ENCODE results near the gene HOXA1.

HOXA1 gene

DNA sequence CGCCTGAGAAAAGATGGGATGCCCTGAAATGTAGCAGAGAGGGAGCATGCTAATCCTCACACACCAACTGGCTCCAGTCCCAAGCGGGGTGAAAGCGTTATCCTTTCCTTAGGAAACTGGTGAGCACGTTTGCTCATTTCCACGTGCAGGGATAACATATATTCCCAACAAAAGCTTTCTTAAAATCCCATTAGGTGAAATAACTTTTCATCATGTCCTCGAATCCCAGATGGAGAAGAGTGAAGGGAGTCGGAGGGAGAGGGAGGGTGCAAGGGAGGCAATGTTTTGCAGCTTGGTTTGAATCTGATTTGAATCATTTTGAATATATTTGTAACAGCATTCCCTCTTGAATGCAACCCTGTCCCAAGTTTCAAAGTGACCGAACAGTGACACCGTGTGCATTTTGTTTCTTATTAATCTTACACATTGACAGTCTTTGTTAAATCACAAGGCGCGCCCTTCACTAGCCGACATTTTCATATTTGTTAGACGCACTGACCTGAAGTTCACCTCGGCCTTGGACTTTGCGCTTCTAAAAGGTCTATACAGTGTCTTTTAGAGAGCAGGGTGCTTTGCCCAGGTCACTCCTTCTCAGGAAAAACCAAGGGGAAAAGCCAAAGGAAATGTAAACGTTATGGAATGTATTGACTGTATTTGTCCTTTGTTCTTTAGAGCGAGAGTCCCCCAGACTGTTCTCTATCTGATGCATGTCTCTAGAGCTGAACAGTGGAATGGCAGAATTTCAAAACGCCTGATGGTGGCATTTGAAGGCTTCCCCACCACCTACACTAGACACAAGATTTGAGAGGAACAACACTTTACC, 37.8 kb upstream of the HOXA1 start:
- ATAC-seq: no peak

DNA sequence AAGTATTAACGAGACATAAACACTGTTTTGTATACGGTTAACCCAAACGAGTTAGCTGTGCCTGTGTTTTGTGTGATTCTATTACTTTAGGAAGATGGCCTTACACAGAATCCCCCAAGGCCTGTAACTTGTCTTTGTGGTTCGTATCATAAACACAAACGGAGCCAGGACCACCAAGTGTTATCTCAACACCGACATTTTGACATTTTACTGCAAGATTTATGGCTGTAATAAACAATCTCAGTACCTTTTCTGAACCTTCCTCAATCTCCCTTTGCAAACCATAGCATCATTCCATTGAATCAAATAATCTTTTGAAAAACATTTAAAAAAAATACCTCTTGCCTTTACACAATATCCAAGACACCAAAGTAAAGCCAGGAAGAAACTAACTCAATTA, 37.2 kb upstream of the HOXA1 start:
- TF ChIP-seq, protein P1, sequence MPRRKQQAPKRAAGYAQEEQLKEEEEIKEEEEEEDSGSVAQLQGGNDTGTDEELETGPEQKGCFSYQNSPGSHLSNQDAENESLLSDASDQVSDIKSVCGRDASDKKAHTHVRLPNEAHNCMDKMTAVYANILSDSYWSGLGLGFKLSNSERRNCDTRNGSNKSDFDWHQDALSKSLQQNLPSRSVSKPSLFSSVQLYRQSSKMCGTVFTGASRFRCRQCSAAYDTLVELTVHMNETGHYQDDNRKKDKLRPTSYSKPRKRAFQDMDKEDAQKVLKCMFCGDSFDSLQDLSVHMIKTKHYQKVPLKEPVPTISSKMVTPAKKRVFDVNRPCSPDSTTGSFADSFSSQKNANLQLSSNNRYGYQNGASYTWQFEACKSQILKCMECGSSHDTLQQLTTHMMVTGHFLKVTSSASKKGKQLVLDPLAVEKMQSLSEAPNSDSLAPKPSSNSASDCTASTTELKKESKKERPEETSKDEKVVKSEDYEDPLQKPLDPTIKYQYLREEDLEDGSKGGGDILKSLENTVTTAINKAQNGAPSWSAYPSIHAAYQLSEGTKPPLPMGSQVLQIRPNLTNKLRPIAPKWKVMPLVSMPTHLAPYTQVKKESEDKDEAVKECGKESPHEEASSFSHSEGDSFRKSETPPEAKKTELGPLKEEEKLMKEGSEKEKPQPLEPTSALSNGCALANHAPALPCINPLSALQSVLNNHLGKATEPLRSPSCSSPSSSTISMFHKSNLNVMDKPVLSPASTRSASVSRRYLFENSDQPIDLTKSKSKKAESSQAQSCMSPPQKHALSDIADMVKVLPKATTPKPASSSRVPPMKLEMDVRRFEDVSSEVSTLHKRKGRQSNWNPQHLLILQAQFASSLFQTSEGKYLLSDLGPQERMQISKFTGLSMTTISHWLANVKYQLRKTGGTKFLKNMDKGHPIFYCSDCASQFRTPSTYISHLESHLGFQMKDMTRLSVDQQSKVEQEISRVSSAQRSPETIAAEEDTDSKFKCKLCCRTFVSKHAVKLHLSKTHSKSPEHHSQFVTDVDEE (CRISPR knock-in tag; IDR thresholded peaks at IDR 0.05): no peak
- TF ChIP-seq, protein P2, sequence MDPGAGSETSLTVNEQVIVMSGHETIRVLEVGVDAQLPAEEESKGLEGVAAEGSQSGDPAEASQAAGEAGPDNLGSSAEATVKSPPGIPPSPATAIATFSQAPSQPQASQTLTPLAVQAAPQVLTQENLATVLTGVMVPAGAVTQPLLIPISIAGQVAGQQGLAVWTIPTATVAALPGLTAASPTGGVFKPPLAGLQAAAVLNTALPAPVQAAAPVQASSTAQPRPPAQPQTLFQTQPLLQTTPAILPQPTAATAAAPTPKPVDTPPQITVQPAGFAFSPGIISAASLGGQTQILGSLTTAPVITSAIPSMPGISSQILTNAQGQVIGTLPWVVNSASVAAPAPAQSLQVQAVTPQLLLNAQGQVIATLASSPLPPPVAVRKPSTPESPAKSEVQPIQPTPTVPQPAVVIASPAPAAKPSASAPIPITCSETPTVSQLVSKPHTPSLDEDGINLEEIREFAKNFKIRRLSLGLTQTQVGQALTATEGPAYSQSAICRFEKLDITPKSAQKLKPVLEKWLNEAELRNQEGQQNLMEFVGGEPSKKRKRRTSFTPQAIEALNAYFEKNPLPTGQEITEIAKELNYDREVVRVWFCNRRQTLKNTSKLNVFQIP (CRISPR knock-in tag; IDR thresholded peaks at IDR 0.05; ENCODE audit: borderline replicate concordance, low read depth): no peak
- TF ChIP-seq CSDC2 (CRISPR knock-in tag; IDR thresholded peaks at IDR 0.05) (no peak), TCF4 (CRISPR knock-in tag; IDR thresholded peaks at IDR 0.05; ENCODE audit: borderline replicate concordance) (no peak), ZFP3 (CRISPR knock-in tag; IDR thresholded peaks at IDR 0.05) (no peak), ESRRG (CRISPR knock-in tag; IDR thresholded peaks at IDR 0.05) (no peak), OSR1 (CRISPR knock-in tag; IDR thresholded peaks at IDR 0.05) (no peak), GLIS3 (CRISPR knock-in tag; IDR thresholded peaks at IDR 0.05) (no peak), ZNF565 (CRISPR knock-in tag; conservative IDR thresholded peaks at IDR 0.05; ENCODE audit: low read depth) (no peak), PPARA (CRISPR knock-in tag; IDR thresholded peaks at IDR 0.05; ENCODE audit: borderline replicate concordance) (no peak), BACH2 (CRISPR knock-in tag; IDR thresholded peaks at IDR 0.05; ENCODE audit: borderline replicate concordance) (no peak), ZFP30 (CRISPR knock-in tag; IDR thresholded peaks at IDR 0.05) (no peak), SNAI2 (CRISPR knock-in tag; IDR thresholded peaks at IDR 0.05) (no peak), ARNTL (CRISPR knock-in tag; IDR thresholded peaks at IDR 0.05; ENCODE audit: borderline replicate concordance, low read depth) (no peak), ZNF8 (CRISPR knock-in tag; IDR thresholded peaks at IDR 0.05) (no peak), RARB (CRISPR knock-in tag; IDR thresholded peaks at IDR 0.05) (no peak)
- TF ChIP-seq, protein P3, sequence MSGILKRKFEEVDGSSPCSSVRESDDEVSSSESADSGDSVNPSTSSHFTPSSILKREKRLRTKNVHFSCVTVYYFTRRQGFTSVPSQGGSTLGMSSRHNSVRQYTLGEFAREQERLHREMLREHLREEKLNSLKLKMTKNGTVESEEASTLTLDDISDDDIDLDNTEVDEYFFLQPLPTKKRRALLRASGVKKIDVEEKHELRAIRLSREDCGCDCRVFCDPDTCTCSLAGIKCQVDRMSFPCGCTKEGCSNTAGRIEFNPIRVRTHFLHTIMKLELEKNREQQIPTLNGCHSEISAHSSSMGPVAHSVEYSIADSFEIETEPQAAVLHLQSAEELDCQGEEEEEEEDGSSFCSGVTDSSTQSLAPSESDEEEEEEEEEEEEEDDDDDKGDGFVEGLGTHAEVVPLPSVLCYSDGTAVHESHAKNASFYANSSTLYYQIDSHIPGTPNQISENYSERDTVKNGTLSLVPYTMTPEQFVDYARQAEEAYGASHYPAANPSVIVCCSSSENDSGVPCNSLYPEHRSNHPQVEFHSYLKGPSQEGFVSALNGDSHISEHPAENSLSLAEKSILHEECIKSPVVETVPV (CRISPR knock-in tag; IDR thresholded peaks at IDR 0.05): no peak
- TF ChIP-seq, protein P4, sequence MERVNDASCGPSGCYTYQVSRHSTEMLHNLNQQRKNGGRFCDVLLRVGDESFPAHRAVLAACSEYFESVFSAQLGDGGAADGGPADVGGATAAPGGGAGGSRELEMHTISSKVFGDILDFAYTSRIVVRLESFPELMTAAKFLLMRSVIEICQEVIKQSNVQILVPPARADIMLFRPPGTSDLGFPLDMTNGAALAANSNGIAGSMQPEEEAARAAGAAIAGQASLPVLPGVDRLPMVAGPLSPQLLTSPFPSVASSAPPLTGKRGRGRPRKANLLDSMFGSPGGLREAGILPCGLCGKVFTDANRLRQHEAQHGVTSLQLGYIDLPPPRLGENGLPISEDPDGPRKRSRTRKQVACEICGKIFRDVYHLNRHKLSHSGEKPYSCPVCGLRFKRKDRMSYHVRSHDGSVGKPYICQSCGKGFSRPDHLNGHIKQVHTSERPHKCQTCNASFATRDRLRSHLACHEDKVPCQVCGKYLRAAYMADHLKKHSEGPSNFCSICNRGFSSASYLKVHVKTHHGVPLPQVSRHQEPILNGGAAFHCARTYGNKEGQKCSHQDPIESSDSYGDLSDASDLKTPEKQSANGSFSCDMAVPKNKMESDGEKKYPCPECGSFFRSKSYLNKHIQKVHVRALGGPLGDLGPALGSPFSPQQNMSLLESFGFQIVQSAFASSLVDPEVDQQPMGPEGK (CRISPR knock-in tag; IDR thresholded peaks at IDR 0.05; ENCODE audit: borderline replicate concordance): no peak
- TF ChIP-seq, protein P5, sequence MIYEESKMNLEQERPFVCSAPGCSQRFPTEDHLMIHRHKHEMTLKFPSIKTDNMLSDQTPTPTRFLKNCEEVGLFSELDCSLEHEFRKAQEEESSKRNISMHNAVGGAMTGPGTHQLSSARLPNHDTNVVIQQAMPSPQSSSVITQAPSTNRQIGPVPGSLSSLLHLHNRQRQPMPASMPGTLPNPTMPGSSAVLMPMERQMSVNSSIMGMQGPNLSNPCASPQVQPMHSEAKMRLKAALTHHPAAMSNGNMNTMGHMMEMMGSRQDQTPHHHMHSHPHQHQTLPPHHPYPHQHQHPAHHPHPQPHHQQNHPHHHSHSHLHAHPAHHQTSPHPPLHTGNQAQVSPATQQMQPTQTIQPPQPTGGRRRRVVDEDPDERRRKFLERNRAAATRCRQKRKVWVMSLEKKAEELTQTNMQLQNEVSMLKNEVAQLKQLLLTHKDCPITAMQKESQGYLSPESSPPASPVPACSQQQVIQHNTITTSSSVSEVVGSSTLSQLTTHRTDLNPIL (CRISPR knock-in tag; IDR thresholded peaks at IDR 0.05; ENCODE audit: low read depth): no peak
- no peak for ATAC-seq

More for the DNA sequence above, 37.8 kb upstream of the HOXA1 start:
- TF ChIP-seq TCF4 (CRISPR knock-in tag; IDR thresholded peaks at IDR 0.05; ENCODE audit: borderline replicate concordance) (no peak), ARNTL (CRISPR knock-in tag; IDR thresholded peaks at IDR 0.05; ENCODE audit: borderline replicate concordance, low read depth) (no peak)
- TF ChIP-seq, protein P3 (CRISPR knock-in tag; IDR thresholded peaks at IDR 0.05): no peak
